GM21786 (cell line): ENCODE data around the gene NEMF.
"Not testable (repeated sequence)": the region's sequence is repeated elsewhere in the genome, so short reads cannot be mapped to it uniquely, and the experiment has no call there.

Experiments
- ATAC-seq: cut with Tn5 transposase; IDR thresholded peaks from one replicate; pipeline ENCODE4 v1.9.1; 2021; ENCODE audit not compliant: unreplicated experiment

The NEMF gene

DNA sequence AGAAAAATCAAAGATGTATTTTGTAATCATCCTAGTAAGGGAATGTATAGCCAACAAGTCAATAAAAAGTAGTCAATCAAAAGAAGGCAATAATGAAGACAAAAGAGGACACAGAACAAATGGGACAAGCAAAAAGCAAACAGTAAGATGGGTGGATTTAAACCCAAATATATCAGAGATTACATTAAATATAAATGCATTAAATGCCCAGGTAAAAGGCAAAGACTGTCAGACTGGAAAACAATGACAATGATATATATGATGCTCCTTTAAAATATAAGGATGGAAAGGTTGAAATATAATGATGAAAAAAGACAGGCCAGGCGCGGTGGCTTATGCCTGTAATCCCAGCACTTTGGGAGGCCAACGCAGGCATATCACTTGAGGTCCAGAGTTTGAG, 35.7 kb downstream of the NEMF start:
- ATAC-seq, result no peak

DNA sequence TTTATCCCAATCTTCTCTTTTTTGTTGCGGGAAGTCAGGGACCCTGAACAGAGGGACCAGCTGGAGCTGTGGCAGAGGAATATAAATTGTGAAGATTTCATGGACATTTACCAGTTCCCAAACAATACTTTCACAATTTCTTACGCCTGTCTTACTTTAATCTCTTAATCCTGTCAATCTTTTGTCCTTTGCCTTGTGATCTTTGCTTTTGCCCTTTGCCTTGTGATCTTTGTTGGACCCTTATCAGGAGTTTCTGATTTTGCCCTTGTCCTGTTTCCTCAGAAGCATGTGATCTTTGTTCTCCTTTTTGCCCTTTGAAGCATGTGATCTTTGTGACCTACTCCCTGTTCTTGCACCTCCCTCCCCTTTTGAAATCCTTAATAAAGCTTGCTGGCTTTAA, 36.5 kb downstream of the NEMF start:
- ATAC-seq, result not testable (repeated sequence)

DNA sequence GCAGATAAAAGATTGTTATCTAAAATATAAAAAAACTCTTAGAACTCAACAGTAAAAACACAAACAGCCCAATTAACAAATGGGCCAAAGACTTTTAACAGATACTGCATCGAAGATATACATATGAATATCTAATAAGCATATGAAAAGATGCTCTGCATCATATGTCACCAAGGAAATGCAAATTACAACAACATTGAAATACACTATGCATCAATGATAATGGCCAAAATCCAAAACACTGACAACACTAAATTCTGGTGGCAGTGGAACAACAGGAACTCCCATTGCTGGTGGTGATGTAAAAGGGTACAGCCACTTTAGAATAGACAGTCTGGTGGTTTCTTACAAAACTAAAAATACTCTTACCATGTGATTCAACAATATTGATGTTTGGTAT, 43.8 kb downstream of the NEMF start:
- ATAC-seq, result no peak

DNA sequence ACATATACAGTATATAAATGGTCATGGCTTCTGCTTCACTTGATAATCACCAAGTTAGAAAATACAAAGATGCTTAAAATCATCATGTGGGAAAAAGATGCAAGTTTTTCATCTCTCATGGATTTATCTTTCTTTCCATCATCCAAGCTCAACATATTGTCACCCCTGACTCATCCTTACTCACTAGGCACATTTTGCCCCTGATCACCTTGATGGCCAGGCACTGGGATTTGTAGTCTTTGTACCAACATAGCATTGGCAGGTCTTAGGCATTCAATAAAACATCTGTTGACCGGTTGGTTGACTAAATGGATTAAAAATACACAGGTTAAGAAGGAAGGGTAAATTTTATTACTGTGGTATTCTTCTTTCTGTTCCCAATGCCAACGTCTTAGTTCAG, 56.6 kb downstream of the NEMF start:
- ATAC-seq, result no peak

DNA sequence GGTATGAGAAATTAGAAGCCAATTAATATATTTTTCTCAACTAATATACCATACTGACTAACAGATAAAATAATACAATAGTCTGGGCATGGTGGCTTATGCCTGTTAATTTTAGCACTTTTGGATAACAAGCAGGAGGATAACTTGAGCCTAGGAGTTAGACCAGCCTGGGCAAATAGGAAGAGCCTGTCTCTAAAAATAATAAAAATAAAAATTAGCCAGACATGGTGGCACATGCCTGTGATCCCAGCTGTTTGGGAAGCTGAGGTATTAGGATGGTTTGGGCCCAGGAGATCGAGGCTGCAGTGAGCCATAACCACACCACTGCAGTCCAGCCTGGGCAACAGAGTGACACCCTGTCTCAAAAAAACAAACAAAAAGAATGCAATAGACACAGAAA, 60.0 kb downstream of the NEMF start:
- ATAC-seq, result no peak

DNA sequence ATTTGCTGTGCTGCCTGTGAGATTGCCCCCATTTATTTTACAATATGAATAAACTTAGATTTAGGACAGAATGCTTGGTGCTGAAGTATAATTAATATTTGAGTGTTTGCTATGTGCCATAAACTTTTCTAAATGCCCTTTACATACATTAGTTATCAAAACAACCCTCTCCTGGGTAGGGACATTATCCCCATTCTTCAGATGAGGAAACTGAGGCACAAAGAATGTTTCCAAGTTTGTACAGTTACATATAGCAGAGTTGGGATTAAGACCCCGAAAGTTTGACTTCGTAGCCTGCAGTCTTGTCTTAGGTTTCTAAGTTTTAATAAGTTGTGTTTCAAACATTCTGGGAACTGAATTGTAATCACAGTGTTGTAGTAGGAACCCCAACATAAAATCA, 66.3 kb downstream of the NEMF start:
- no peak for ATAC-seq

DNA sequence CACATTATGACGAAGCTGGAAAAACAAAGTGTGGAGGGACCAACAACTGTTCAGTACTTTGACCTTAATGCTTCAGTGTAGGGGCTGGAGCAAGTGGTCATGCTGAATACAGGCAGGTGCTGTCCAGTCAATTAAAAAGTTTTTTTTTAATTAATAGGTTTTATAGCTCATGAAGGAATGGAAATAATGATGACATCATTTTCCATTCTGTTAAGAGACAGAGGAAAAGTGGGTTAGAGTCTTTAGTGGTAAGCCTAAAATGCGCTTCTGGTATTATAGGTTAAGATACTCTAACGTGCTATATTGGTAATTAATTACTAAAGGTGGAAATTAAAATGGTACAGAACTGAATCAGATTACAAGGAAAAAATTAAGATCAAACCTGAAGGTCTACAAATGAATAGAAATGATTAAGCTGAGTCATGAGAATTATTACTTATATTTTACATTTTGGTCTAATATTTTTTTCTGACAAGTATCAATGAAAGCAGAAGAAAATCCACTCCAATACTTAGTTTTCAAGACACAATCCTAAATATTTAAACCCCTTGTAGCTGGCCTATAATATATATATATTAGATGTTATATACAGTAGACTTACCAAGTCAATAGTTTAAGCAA, 69.1 kb downstream of the NEMF start:
- ATAC-seq, result no peak

DNA sequence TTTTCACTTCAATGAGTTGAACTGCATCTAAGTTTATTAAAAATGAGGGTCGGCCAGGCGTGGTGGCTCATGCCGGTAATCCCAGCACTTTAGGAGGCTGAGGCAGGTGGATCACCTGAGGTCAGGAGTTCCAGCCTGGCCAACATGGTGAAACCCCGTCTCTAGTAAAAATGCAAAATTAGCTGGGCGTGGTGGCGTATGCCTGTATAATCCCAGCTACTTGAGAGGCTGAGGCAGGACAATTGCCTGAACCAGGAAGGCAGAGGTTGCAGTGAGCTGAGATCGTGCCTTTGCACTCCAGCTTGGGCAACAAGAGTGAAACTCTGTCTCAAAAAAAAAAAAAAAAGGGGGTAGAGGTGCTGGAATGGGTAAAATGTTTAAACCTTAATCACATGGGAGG, 71.5 kb downstream of the NEMF start:
- not testable (repeated sequence) for ATAC-seq

DNA sequence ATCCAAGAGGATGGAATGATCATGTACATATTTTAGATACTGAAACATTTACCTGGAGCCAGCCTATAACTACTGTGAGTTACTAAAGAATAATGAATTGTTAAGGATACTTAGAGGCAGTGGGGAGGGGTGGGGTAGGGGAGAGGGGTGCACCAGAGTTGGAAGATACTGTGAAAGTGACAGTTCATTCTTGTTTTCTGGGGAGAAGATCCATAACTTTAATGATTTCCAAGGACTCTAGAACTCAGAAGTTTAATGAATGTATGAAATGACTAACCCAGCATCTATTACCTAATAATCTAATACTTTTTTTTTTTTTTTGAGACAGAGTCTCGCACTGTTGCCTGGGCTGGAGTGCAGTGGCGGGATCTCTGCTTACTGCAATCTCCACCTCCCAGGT, 74.2 kb downstream of the NEMF start:
- no peak for ATAC-seq

DNA sequence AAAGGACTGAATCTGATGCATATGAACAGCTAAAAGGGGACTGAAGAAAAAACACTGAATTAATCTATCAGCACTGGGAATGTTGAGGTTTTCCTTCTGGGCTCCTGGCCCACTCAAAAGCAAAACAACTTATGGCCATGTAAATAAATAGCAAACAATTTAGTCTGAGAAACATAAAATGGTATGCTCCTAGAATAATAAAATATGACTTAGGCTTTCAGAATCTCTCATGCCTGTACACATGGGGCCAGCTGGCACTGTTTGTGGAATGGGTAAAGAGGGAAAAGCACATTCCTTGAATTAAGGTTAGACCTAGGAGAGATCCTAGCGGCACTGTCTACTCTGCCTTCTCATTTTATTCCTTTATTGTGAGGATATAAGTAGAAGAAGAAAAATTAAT, 78.5 kb downstream of the NEMF start:
- ATAC-seq, result no peak

DNA sequence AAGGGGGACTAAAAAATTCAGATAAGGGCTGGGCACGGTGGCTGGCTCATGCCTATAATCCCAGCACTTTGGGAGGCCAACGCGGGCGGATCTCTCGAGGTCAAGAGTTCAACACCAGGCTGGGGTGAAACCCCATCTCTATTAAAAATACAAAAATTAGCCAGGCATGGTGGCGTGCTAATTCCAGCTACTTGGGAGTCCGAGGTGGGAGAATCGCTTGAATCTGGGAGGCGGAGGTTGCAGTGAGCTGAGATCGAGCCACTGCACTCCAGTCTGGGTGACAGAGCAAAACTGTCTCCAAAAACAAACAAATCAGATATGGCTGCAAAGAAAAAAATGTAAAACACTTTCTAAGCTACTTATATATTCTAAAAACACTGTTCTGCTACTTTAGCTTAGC, 80.9 kb downstream of the NEMF start:
- not testable (repeated sequence) for ATAC-seq

DNA sequence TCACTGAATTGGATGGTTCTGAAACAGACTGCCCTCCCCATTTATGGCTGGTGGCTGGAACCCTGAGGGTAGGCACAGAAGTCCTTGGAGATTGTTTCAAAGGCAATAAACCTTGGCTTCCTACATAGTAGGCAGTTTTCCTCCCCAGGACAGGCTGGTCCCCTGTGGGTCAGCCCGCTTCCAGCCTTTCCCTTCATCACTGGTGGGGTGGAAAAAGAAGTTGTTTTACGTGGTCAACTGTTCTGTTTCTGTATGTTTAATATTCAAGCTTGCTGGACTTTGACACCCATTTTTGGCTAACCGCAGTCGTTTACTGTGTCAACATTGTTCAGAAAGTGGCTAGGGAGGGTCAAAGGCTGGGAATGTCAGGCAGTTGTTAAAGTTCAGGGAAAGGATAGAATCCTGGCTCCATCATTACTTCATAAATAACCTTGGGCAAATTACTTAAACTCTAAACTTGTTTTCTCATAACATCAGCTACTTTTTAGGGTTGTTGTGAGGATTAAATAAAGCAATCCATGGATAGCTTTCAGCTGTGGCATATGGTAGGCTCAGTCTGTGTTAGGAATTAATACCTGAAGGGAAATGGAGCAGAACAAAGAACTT, 82.3 kb downstream of the NEMF start:
- ATAC-seq, result no peak

DNA sequence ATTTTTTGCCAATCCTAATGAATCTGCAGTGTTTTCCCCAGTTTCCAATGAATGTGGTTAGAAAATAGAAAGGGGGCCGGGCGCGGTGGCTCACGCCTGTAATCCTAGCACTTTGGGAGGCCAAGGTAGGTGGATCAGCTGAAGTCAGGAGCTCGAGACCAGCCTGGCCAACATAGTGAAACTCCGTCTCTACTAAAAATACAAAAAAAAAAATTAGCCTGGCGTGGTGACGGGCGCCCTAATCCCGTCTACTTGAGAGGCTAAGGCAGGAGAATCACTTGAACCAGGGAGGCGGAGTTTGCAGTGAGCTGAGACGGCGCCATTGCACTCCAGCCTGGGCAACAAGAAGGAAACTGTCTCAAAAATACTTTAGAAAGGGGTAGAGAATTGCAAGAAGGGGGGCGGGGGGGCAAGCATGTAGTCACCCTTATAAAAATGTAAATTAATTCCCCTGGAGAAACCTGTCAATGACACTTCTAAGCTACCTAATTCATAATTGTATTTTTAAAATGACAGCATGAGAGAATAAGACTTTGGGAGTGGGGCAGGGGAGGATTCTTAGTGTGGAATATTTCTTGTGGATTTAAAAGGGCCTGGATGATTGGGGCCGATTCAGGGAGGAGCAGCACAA, 82.9 kb downstream of the NEMF start:
- no peak for ATAC-seq

DNA sequence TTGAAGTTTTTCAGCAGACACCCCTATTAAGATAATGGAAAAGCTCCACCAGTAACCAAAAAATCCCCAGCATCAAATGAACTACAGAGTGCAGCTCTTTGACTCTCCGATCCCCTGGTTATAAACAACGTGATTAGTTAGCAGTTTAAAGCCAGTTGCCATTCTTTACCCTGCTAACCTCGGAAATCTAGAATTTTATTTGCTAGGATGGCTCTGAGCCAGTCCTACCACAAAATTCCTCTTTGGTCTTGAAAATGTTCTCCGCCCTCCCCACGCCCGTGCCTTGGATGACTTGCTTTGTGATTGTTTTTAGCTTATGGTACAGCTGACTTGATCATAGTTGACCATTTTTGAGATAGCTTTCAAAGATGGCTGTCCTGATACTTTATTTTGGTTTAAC, 83.4 kb downstream of the NEMF start:
- ATAC-seq, result no peak

DNA sequence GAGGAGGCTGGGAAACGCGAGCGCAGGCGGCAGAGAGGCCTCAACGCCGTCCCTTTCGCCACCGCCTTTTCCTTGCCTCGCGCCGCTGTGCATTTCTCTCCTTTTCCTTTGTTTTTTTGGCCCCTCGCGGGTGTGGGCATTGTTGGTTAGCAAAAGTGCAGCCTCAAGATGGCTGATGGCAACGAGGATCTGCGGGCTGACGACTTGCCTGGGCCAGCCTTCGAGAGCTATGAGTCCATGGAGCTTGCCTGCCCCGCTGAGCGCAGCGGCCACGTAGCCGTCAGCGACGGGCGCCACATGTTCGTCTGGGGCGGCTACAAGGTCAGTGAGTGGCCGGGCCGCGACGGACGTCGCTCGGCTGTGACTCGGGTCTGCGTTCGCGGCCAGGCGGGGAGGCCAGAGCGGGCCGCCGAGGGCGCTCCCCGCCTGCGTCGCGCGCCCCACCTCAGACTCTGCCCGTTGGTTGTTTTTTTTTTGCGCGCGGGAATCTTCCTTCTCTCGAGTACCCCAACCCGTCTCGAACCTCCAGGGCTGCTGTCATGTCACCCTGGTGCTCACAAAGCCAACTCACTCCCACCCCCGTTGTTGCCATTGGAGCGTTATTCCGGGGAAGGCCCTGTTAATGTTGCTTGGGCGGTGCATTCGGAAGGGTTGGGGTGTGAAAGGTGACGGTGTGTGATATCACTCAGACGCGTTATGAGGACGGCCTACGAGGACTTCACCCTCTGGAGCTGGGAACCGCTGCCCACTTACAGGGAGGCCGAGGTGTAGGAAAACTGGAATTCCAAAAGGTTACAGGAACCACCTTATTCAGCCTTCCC, 84.1 kb downstream of the NEMF start:
- peak; percentile 21 for ATAC-seq

DNA sequence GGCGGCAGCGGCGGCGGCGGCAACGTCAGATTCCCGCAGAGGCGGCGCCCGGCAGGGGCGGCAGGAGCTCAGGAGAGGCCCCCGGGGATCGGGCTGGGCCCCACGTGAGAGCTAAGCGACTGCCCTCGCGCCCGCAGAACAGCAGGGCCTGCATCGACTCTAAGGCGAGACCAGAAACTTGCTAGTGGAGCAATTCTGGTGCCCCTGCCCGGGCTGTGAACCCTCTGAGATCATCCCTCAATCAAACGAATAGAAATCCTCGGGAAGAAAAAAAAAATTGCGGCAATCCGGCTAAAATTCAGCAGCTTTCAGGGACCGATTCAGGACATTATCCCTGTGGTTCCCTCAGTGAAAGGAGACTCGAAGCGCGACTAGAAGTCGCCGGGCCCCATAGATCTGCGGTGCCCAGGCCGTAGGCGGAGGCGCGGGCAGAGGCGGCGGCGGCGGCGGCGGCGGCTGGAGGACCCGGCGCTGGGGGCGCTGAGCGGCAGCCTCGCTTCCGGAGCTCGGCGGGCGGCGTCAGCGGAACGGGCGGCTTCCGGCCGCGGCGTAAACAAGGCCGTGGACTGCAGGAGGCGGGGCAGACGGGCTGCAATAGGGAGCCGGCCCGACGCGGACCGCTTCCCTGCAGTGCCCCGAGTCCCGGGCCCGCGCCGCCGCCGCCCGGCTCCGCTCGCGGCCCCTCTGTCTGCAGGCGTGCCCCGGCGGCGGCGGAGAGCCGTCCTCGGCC, 84.9 kb downstream of the NEMF start, which contains the start of gene KLHDC2:
KLHDC2 (plus strand) TSS at position 583 of the 730 bp plus-strand sequence. CDS start 316 bp downstream, outside the sequence.
- peak; percentile 90 for ATAC-seq

DNA sequence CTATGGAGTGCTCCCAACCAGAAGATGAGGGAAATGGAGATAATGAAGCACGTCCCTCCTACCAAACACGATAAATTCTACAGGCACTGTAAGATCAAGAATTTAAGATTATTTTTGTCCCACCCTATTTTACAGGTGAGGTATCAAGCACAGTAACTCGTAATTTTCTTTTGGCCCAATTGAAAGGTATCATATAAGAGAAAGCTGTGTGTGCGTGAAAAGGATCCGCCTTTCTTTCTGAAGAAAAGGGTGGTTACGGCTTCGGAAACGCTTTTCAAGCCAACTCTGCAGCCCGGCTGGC, 85.4 kb downstream of the NEMF start:
- no peak for ATAC-seq

DNA sequence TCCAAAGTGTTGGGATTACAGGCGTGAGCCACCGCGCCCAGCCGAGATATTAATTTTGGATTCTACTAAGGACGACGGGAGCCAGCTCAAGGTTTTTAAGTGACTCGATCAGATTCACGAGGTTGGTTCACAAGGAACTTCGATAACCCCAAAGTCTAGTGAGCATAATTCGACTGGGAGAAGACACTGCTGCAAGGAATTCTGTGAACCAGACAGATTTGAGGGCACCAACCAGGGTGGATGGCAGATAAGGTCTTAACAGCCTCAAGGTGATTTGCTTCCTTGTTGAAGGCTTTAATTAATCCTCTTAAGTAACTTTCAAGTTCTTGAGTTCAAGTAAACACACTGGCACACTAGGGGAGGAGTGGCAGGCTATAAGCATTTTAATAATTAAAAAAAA, 85.7 kb downstream of the NEMF start:
- ATAC-seq, result no peak

DNA sequence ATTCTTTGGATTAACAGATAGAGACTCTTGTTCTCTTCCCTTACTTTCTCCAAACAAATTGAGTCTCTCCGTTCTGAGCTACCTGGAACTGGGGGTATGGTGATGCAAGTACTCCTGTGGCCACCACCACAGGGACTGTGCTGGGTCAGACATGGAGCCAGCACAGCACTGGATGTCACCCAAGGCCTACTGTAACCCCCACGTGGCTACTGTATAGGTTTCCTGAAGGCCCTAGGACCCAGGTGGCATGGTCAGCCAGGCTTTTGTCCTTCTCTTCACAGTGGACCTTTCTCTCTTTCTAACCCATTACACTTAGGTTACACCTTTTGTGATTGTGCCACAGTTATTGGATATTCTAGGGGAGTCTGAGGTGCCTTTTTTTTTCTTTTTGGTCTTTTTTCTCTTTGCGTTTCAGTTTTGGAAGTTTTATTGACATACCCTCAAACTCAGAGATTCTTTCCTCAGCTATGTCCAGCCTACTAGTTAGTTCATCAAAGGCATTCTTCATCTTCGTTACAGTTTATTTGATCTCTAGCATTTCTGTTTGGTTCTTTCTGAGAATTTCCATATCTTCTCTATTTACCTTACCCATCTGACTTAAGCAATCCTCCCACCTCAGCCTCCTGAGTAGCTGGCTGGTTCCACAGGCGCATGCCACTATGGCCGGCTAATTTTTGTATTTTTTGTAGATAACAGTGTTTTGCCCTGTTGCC, 90.6 kb downstream of the NEMF start:
- ATAC-seq, result no peak

DNA sequence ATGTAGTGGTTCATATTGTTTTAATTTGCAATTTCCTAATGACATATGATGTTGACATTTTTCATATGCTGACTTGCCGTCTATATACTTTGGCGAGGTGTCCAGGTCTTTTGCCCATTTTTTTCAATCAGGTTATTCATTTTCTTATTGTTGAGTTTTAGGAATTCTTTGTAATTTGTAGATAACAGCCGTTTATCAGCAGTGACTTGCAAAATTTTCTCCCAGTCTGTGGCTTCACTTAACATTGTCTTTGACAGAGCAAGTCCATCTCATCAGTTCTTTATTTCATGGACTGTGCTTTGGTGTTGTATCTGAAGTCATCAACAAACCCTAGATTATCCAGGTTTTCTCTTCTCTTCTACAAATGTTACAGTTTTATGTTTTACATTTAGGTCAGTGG, 97.2 kb downstream of the NEMF start:
- no peak for ATAC-seq
